ENCODE data around the gene KRT33A. TPM values are rescaled to one million over a fixed set of nuclear protein-coding genes. Genes with fewer than 3 reads are reported as not detected.
"Not testable (repeated sequence)": the region's sequence is repeated elsewhere in the genome, so short reads cannot be mapped to it uniquely, and the experiment has no call there.

The KRT33A gene
- polyA plus RNA-seq (2013, experiment 1 of 4), result not detected
- not detected for polyA plus RNA-seq (2013, experiment 2 of 4)
- polyA plus RNA-seq (2013, experiment 3 of 4), result not detected
- not detected for polyA plus RNA-seq (2013, experiment 4 of 4)

DNA sequence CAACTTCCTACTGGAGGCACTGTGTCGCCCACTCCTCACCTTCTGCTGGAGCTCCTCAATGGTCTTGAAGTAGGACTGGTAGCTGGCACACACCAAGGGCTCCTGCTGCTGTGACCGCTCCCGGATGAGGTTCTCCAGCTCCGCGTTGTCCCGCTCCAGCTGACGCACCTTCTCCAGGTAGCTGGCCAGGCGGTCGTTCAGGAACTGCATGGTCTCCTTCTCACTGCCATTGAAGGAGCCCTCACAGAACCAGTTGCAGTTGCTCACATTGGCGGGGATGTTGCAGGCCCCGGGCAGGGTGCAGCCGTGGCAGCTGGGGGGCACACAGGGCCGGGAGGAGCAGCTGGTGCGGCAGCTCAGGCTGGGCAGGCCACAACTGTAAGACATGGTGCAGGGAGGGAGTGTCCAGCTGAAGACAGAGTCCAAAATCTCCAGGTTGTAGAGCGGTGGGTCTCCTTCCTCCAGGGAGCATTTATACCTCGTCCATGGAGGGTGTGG is at the start of gene KRT33A:
Gene KRT33A, minus strand, starts transcription at position 448 of the 498 bp plus-strand sequence. Its CDS starts 61 bp downstream, at position 387.
- H3K4me3 ChIP-seq (ENCODE audit: insufficient read depth, low read depth, low read length); H3K27ac ChIP-seq (ENCODE audit: insufficient read depth, low read depth, low read length, poor library complexity, severe bottlenecking); H3K9me3 ChIP-seq (ENCODE audit: control insufficient read depth, low read length); H3K36me3 ChIP-seq (ENCODE audit: control insufficient read depth, insufficient read depth, low read length); H3K27me3 ChIP-seq (ENCODE audit: control insufficient read depth, insufficient read depth, low read length, poor library complexity, severe bottlenecking); H3K4me1 ChIP-seq (ENCODE audit: control insufficient read depth, insufficient read depth, low read length): not testable (repeated sequence)
- WGBS, 2 experiments, result 90 to 92% methylated on average over 16 of the region's 16 CpGs

- H3K36me3 ChIP-seq (ENCODE audit: control insufficient read depth, insufficient read depth, low read length), result no peaks in the 10 kb centered on the region
- H3K27ac ChIP-seq (ENCODE audit: insufficient read depth, low read depth, low read length, poor library complexity, severe bottlenecking), result no peak within 1 kb of the TSS
- H3K27me3 ChIP-seq (ENCODE audit: control insufficient read depth, insufficient read depth, low read length, poor library complexity, severe bottlenecking), result no peaks in the 10 kb centered on the region
- H3K9me3 ChIP-seq (ENCODE audit: control insufficient read depth, low read length), result no peaks in the 10 kb centered on the region
- H3K4me3 ChIP-seq (ENCODE audit: insufficient read depth, low read depth, low read length), result no peak within 1 kb of the TSS
- H3K4me1 ChIP-seq (ENCODE audit: control insufficient read depth, insufficient read depth, low read length), result no peaks in the 10 kb centered on the region
- WGBS, 2 experiments, result 94 to 96% methylated on average over 16 of the region's 16 CpGs
Observed at GRCh38 chr17:41396996-41397660, 46.5 kb upstream of the KRT33A start, which contains the start of gene KRT31. Gene KRT31 (minus strand): TSS chr17:41397608. CDS start chr17:41397539, 69 bp downstream.

- H3K27me3 ChIP-seq (ENCODE audit: control insufficient read depth, insufficient read depth, low read length, poor library complexity, severe bottlenecking), result no peaks in the 10 kb centered on the region
- H3K4me3 ChIP-seq (ENCODE audit: insufficient read depth, low read depth, low read length), result no peak overlapping the region
- 95 to 96% methylated on average over 7 of the region's 7 CpGs for WGBS, 2 experiments
- H3K9me3 ChIP-seq (ENCODE audit: control insufficient read depth, low read length), result no peaks in the 10 kb centered on the region
- H3K4me1 ChIP-seq (ENCODE audit: control insufficient read depth, insufficient read depth, low read length), result no peaks in the 10 kb centered on the region
- no peaks in the 10 kb centered on the region for H3K36me3 ChIP-seq (ENCODE audit: control insufficient read depth, insufficient read depth, low read length)
- no peak overlapping the region for H3K27ac ChIP-seq (ENCODE audit: insufficient read depth, low read depth, low read length, poor library complexity, severe bottlenecking)
Observed at GRCh38 chr17:41396340-41396739, 45.7 kb upstream of the KRT33A start.

DNA sequence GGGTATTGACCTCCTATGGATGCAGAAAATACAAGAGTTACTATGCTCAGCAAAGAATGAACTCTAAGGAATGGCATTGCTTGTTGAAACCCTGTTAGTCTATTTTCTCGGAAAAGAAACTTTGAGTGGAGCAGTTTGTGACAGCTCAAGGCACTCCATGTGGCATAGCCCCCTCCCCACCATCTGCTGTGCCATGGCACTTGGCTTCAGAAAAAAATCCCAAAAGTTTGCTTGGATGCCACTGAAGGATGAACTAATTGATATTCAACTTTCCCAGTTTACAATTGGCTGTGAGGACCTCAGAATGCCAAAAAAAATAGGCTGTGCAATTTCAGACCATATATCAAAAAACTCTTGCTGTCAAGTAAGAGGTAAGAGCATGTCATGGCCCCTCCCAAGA is 45.0 kb upstream of the KRT33A start:
- Histone ChIP-seq H3K4me3 (ENCODE audit: insufficient read depth, low read depth, low read length) (no peak overlapping the region), H3K9me3 (ENCODE audit: control insufficient read depth, low read length) (no peaks in the 10 kb centered on the region), H3K27me3 (ENCODE audit: control insufficient read depth, insufficient read depth, low read length, poor library complexity, severe bottlenecking) (no peaks in the 10 kb centered on the region), H3K4me1 (ENCODE audit: control insufficient read depth, insufficient read depth, low read length) (no peaks in the 10 kb centered on the region), H3K27ac (ENCODE audit: insufficient read depth, low read depth, low read length, poor library complexity, severe bottlenecking) (no peak overlapping the region), H3K36me3 (ENCODE audit: control insufficient read depth, insufficient read depth, low read length) (no peaks in the 10 kb centered on the region)
- WGBS, 2 experiments, result 93 to 95% methylated on average over 1 of the region's 1 CpG

DNA sequence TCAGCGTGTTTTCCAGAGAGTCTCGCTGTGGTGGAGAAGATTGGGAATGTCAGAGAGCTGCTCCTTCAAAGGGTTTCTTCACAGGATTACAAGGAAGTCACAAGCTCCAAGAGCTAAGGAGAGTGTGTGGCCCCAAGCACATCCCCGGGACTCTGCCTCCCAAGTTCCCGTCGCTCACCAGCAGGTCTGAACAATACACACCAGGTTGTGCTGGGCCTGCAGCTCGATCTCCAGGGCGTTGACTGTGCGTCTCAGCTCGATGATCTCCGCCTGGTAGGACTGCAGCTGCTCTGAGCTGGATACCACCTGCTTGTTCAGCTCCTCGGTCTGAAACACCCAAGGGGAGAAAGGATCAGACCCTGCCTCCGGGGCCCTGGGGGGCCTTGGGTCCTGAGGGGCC is 44.4 kb upstream of the KRT33A start:
- not testable (repeated sequence) for H3K4me1 ChIP-seq (ENCODE audit: control insufficient read depth, insufficient read depth, low read length); H3K4me3 ChIP-seq (ENCODE audit: insufficient read depth, low read depth, low read length); H3K27me3 ChIP-seq (ENCODE audit: control insufficient read depth, insufficient read depth, low read length, poor library complexity, severe bottlenecking); H3K36me3 ChIP-seq (ENCODE audit: control insufficient read depth, insufficient read depth, low read length); H3K9me3 ChIP-seq (ENCODE audit: control insufficient read depth, low read length); H3K27ac ChIP-seq (ENCODE audit: insufficient read depth, low read depth, low read length, poor library complexity, severe bottlenecking)
- WGBS, 2 experiments, result 87 to 91% methylated on average over 8 to 12 of the region's 12 CpGs

GRCh38 chr17:41394254-41394996 is 43.8 kb upstream of the KRT33A start:
- Histone ChIP-seq H3K27me3 (ENCODE audit: control insufficient read depth, insufficient read depth, low read length, poor library complexity, severe bottlenecking) (no peaks in the 10 kb centered on the region), H3K36me3 (ENCODE audit: control insufficient read depth, insufficient read depth, low read length) (no peaks in the 10 kb centered on the region), H3K4me3 (ENCODE audit: insufficient read depth, low read depth, low read length) (no peak overlapping the region), H3K9me3 (ENCODE audit: control insufficient read depth, low read length) (no peaks in the 10 kb centered on the region), H3K27ac (ENCODE audit: insufficient read depth, low read depth, low read length, poor library complexity, severe bottlenecking) (no peak overlapping the region), H3K4me1 (ENCODE audit: control insufficient read depth, insufficient read depth, low read length) (no peaks in the 10 kb centered on the region)
- 94% methylated on average over 10 of the region's 10 CpGs for WGBS, 2 experiments

DNA sequence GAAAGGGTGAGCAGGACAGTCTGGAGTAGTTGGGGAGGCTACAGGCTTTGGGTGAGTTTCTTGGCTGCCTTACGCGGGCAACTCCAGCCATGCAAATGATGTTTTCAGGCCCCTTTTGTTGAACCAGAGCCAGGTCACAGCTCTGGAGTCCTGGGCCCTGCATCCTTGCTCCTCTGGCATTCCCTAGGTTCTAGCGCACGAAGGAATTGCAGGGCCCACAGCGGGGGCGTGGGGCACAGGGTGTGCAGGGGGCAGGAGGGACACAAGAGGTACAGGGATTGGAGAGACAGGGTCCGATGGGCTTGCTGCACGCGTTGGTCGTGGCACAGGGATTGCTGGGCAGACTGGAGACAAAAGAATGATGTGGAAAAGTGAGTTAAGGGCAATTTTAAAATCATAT is 43.2 kb upstream of the KRT33A start:
- Histone ChIP-seq H3K4me1 (ENCODE audit: control insufficient read depth, insufficient read depth, low read length) (no peaks in the 10 kb centered on the region), H3K9me3 (ENCODE audit: control insufficient read depth, low read length) (no peaks in the 10 kb centered on the region), H3K27me3 (ENCODE audit: control insufficient read depth, insufficient read depth, low read length, poor library complexity, severe bottlenecking) (no peaks in the 10 kb centered on the region), H3K4me3 (ENCODE audit: insufficient read depth, low read depth, low read length) (no peak overlapping the region), H3K27ac (ENCODE audit: insufficient read depth, low read depth, low read length, poor library complexity, severe bottlenecking) (no peak overlapping the region), H3K36me3 (ENCODE audit: control insufficient read depth, insufficient read depth, low read length) (no peaks in the 10 kb centered on the region)
- WGBS, 2 experiments, result 92 to 94% methylated on average over 10 of the region's 10 CpGs

- H3K9me3 ChIP-seq (ENCODE audit: control insufficient read depth, low read length), result no peaks in the 10 kb centered on the region
- H3K4me3 ChIP-seq (ENCODE audit: insufficient read depth, low read depth, low read length), result no peak overlapping the region
- no peak overlapping the region for H3K27ac ChIP-seq (ENCODE audit: insufficient read depth, low read depth, low read length, poor library complexity, severe bottlenecking)
- no peaks in the 10 kb centered on the region for H3K4me1 ChIP-seq (ENCODE audit: control insufficient read depth, insufficient read depth, low read length)
- 88 to 95% methylated on average over 5 of the region's 5 CpGs for WGBS, 2 experiments
- H3K27me3 ChIP-seq (ENCODE audit: control insufficient read depth, insufficient read depth, low read length, poor library complexity, severe bottlenecking), result no peaks in the 10 kb centered on the region
- H3K36me3 ChIP-seq (ENCODE audit: control insufficient read depth, insufficient read depth, low read length), result no peaks in the 10 kb centered on the region
Observed at GRCh38 chr17:41393294-41393693, 42.7 kb upstream of the KRT33A start.

DNA sequence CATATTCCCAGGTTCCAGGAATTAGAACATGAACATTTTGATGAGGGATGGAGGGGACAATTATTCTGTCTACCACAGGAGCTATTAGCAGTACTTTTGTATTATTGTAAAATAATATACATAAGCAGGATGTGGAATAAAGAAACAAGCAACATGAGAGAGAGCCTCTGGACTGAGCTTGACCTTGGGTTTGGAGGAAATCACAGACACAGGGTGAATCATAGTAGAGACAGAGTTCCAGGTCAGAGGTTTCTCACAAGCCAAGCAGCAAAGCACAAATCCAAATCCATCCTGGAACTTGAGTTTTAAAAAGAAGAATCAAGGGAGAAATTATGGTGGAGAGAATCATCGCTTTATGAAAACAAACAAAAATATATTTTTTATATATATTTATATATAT is 41.6 kb upstream of the KRT33A start:
- WGBS, 2 experiments, result no CpG with 5 or more reads among the region's 1 CpG
- Histone ChIP-seq H3K4me1 (ENCODE audit: control insufficient read depth, insufficient read depth, low read length) (no peaks in the 10 kb centered on the region), H3K9me3 (ENCODE audit: control insufficient read depth, low read length) (no peaks in the 10 kb centered on the region), H3K27me3 (ENCODE audit: control insufficient read depth, insufficient read depth, low read length, poor library complexity, severe bottlenecking) (no peaks in the 10 kb centered on the region), H3K4me3 (ENCODE audit: insufficient read depth, low read depth, low read length) (no peak overlapping the region), H3K36me3 (ENCODE audit: control insufficient read depth, insufficient read depth, low read length) (no peaks in the 10 kb centered on the region), H3K27ac (ENCODE audit: insufficient read depth, low read depth, low read length, poor library complexity, severe bottlenecking) (no peak overlapping the region)

DNA sequence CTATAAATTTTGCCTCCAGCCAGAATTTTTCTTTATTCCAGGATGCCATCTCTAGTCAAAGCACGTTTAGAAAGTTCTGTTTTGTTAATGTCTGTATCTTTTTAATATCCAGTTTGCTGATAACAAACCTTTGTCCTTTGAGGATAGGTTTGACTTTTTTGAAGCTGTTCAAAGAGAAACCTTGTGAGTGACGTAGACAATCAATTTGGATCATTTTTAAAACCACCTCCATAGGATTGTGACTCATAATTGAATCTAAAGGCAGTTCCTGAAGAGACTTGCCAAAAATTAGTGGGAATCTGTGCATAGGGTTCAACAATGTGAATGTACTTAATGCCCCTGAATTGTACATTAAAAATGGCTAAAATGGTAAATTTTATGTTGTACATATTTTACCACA is 40.9 kb upstream of the KRT33A start:
- Histone ChIP-seq H3K4me3 (ENCODE audit: insufficient read depth, low read depth, low read length) (no peak overlapping the region), H3K9me3 (ENCODE audit: control insufficient read depth, low read length) (no peaks in the 10 kb centered on the region), H3K36me3 (ENCODE audit: control insufficient read depth, insufficient read depth, low read length) (no peaks in the 10 kb centered on the region), H3K27ac (ENCODE audit: insufficient read depth, low read depth, low read length, poor library complexity, severe bottlenecking) (no peak overlapping the region), H3K4me1 (ENCODE audit: control insufficient read depth, insufficient read depth, low read length) (no peaks in the 10 kb centered on the region), H3K27me3 (ENCODE audit: control insufficient read depth, insufficient read depth, low read length, poor library complexity, severe bottlenecking) (no peaks in the 10 kb centered on the region)
- 85 to 90% methylated on average over 2 of the region's 2 CpGs for WGBS, 2 experiments
